ENCODE data around the gene ACRV1.
"Not testable (repeated sequence)": the region's sequence is repeated elsewhere in the genome, so short reads cannot be mapped to it uniquely, and the experiment has no call there.

ACRV1 gene, protein sequence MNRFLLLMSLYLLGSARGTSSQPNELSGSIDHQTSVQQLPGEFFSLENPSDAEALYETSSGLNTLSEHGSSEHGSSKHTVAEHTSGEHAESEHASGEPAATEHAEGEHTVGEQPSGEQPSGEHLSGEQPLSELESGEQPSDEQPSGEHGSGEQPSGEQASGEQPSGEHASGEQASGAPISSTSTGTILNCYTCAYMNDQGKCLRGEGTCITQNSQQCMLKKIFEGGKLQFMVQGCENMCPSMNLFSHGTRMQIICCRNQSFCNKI

DNA sequence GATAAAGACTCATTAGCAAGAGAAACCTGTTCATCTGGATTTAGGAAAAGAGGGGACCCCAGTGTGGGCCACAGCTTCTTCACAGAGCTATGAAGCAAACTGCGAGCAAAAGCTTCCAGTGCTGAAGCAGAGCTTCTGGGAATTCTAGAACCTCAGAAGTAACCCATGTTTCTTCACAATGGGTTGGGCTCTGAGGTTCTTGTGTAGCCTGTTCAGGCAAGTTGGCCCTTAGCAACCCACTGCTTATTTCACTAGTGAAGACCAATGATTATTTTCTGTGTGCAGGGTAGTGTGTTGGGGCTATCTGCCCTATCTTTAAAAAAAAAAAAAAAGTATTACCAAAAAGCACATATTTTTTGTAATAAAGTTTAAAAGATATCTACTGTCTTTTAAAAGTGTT, at the start of gene ACRV1:
Gene ACRV1, minus strand, starts transcription at position 101 of the 400 bp plus-strand sequence. Its CDS starts 67 bp downstream, at position 34.
- DNase-seq (ENCODE audit: low read depth in 1 of 2, low spot score in 1 of 2): no peak

DNA sequence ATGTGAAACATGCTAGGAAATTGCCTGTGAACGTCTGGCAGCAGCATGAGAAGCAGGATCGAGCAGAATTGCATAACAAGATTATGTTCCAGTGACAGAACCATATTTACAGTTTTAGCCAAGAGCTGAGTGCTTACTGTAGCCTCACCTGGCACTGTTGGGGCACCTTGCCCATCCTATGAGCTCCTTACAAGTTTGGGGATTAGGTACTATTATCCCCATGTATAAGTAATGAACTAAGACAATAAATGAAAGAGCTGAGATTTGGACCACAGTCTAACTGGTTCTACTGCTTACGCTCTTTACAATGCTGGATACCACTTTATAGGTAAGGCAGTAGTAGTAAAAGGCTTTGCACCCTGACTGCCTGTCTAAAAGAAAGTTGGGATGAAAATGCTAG, 48.3 kb upstream of the ACRV1 start:
- DNase-seq (ENCODE audit: low read depth in 1 of 2, low spot score in 1 of 2): no peak

DNA sequence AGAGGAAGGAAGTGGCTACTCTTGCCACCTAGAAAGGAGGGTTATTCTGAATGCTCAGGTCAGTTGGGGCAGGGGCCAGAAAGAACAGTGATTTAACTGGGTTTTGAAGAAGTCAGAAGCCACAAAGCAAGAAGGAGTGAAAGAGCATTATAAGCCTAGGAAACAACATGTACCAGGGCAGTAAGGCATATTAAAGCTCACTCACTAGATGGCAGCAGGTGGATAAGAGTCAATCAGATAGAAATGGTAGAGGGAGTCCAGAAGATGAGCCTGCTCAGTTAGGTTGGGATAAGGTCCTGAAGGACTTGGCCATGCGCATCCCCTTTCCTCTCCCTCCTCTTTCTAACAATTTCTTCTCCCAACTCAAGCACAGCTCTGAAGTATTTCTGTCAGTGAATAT, 43.5 kb upstream of the ACRV1 start:
- DNase-seq (ENCODE audit: low read depth in 1 of 2, low spot score in 1 of 2): no peak

DNA sequence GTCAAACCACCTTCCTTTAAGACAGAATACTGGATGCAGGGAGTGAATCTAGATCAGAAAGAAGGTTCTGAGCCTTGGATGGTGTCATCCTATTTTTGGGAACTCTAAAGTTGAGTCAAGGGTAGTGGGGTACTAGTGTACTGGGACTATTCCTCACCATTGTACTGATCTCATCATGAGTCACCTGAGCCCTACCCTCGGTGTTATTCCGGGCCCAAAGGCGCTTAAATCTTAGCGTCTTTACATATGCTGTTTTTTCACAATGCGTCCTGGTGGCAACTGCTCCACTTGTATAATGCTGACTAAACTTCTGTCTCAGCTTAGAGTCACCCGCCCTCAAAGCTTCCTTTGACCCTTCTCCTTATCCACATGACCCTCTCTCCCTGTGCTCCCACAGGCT, 40.1 kb upstream of the ACRV1 start:
- DNase-seq (ENCODE audit: low read depth in 1 of 2, low spot score in 1 of 2): no peak

DNA sequence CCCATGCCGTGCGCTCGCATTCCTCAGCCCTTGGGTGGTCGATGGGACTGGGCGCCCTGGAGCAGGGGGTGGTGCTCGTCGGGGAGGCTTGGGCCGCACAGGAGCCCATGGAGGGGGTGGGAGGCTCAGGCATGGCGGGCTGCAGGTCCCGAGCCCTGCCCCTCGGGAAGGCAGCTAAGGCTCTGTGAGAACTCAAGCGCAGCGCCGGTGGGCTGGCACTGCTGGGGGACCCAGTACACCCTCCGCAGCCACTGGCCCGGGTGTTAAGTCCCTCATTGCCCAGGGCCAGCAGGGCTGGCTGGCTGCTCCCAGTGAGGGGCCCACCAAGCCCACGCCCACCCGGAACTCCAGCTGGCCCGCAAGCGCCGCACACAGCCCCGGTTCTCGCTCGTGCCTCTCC, 24.0 kb upstream of the ACRV1 start:
- not testable (repeated sequence) for DNase-seq (ENCODE audit: low read depth in 1 of 2, low spot score in 1 of 2)

DNA sequence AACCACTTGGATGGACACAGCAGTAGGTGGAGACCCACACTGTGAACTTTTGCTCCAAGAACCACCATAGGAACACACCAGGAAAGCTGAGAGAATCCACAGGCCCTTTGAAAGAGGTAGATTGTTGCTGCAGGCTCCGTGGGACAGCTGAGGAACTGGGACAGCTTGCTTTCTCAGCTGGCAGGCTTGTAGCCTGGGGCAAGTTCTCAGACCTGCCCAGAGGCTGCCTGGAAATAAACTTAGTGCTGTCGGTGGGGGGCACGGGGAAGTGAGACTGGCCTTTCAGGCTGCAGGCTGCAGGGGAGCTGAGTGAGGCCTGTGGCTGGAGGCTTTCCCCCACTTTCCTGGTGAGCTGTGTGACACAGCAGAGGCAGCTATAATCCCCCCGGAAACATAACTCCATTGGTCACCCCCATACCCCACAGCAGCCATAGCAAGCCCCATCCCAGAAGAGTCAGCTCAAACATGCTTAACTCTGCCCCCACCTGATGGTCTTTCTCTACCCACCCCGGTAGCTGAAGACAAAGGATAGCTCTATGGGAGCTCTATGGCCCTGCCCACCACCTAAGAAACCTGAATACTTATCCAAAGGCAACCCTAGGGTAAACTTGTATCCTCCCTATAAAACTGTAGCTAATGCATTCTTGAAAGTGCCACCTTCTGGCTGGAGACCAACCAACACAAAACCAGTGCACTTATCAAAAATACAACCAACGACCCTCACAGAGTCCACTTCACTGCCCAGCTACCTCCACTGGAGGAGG, 21.4 kb upstream of the ACRV1 start:
- no peak for DNase-seq (ENCODE audit: low read depth in 1 of 2, low spot score in 1 of 2)

DNA sequence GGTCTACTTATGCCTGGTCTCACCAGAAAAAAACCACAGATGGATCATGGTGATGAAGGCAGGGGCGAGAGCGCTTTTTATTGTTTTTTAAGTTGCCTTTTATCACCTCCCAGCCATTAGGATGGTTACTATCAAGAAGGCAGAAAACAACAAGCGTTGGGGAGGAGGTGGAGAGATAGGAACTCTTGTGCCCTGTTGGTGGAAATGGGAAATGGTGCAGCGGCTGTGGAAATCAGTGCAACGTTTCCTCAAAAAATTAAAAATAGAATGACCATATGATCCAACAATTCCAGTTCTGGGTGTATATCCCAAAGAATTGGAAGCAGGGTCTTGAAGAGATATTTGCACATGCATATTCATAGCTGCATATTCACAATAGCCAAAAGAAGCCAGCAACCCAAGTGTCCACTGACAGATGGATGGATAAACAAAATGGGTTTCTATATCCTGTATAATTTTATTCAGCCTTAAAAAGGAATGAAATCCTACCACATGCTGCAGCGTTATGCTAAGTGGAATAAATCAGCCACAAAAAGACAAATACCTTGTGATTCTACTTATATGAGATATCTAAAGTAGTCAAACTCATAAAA, 20.5 kb upstream of the ACRV1 start:
- DNase-seq (ENCODE audit: low read depth in 1 of 2, low spot score in 1 of 2): no peak

DNA sequence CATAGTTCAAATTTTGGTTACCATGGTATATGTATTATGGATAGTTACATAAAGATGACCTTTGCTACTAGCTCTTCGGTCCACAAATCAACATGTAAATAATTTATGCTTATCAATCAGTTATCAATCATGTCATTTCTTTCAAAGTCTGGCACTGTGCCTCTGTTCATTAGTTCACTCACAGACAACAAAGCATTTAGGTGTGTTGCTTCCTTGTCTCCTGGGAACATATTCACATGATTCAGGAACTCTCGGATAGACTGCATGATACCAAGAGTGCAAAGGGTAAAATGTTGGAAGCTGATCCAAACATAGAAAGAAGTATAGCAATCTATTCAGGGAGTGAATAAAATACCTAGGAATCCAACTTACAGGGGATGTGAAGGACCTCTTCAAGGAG, 14.3 kb upstream of the ACRV1 start:
- DNase-seq (ENCODE audit: low read depth in 1 of 2, low spot score in 1 of 2): no peak

DNA sequence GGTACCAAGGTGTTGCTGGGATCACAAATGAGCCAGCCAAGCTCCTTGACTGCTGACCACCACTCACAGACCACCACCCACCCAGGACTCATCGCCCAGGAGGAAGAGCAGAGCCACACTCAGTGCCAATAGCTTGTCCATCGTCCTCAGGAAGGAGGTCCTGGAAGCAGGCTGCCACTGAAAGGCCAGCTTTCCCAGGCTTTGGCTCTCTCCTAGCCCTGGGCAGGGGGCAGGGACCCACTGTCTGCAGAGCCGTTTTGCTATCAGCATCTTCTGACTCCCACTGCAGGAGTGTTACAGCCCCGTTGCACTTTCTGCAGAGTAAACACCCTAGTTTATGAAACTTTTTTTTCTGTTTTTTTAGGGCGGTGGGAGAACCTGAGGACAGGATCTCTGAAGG, 12.2 kb upstream of the ACRV1 start:
- no peak for DNase-seq (ENCODE audit: low read depth in 1 of 2, low spot score in 1 of 2)

DNA sequence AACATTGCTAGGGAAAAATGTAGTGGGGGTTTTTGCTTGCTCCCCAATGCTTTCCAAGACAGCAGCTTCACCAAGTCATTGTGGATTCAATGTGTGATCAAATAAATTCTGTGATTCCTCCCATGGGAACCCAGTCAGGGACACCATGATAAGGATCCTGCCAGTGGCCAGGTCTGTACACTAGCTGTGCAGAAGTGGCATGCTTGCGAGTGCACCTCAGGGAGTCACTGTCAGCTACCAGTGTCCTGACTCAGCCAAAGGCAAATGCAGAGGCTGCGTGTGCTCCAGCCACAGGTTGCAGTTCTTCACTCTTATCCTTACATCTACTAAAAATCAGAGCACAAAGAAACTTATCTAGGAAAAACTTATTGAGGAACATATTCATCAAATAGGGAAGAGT, 9.4 kb upstream of the ACRV1 start:
- no peak for DNase-seq (ENCODE audit: low read depth in 1 of 2, low spot score in 1 of 2)

DNA sequence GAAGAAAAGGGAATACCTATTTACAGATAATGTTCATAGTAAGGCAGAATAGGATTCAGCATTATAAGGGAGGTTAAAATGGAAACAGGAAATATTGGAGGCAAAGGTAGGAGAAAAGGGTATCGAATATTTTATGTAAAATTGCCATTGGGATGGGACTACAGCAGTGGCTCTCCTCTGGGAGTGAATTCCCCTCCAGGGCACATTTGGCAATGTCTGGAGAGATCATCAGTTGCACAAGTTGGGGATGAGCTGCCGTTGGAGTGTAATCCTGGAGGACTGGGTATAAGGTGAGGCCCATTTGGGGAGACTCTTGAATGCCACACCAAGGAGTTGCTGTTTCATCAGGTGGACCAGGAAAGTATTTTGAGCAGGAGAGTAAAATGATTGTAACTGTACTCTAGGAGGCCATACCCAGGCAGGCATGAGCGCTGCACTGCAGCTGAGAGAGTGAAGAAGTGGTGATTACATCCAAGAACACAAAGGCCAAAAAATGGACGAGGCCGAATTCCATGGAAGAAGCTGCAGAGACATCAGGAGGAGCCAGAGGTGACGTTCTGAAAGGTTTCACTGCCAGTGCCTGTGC, 8.7 kb upstream of the ACRV1 start:
- no peak for DNase-seq (ENCODE audit: low read depth in 1 of 2, low spot score in 1 of 2)

DNA sequence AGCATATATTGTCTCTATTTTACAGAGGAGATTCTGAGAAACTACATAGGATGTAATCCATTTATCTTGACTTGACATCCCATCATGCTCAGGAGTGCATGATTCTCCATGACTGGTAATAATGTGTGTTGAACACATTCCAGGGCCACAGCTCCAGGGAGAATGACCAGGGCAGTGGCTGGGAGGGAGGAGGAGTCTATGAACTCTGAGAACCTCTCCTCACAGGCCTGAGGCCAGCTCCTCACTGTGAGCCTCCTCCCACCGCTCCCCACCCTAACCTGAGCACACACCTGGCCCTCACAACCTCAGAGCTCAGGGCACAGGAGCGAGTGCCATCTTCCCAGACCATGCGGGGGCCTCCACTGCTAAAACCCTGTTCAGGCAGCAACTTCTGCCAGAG, 8.0 kb upstream of the ACRV1 start:
- no peak for DNase-seq (ENCODE audit: low read depth in 1 of 2, low spot score in 1 of 2)

DNA sequence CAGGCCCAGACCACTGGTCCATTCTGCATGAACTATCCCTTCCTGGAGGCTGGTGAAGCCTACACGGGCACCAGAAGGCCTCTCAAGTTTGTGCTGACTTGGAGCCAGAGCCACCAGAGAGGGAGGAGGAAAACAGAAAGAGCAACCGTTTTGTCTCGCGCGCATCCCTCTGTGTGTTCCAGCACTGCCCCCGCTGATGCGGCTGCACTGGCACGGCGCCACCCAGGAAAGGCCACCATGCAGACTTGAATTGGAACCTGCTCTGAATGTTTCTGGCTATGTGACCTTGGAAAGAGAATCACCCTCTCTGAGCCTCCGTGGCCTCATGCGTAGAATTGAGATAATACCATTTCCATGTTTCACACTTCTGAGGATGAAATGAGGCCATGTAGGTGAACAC, 7.4 kb upstream of the ACRV1 start:
- no peak for DNase-seq (ENCODE audit: low read depth in 1 of 2, low spot score in 1 of 2)

DNA sequence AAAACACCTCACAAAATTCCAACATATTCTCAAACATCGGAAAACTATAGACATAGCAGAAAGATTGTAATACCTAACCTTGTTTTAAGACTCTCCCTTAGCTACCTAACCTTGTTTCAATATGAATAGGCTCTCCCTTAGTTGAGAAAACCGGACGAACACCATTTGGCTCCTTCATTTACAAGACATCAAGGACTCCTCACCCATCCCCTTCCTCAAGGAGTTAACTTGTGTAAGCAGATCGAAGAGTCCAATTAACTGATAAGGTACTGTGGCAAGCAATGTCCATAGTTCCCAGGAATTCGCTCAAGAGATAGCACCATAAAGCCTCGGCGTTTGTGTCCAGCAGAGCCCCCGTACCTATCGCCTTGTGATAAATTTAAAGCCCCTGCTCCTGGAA, 4.6 kb upstream of the ACRV1 start:
- DNase-seq (ENCODE audit: low read depth in 1 of 2, low spot score in 1 of 2): no peak

DNA sequence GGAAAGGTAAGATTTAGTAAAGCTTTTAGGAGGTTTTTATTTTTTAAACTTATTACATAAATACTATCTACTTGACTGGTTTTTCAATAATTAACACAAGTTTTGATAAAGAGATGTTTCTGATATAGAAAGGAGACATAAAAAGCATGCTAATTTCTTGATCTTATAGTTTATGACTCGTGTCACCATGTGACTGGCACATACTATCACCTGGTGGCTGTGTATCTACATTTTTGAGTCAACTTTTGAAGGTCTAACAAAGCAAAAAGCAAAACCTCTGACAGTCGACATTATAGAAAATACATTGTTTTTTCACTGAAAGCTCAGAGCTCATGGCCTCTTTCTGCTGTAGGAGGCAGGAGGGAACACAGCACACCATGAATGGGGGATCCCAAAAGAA, 810 bp downstream of the ACRV1 start:
- DNase-seq (ENCODE audit: low read depth in 1 of 2, low spot score in 1 of 2): no peak

DNA sequence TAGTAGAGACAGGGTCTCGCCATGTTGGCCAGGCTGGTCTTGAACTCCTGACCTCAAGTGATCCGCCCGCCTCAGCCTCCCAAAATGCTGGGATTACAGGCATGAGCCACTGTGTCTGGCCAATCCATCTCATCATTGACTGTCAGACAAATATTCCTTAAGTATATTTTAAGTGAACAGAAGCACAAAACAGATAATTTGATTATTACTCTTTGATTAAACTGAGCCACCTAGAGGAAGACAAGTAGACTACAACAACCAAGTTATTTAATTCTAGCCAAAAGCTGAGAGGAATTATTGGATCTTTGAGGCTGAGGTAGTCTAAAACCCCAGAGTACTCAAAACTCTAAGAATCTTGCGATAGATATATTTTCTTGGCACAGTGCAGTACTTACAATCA, 1.2 kb downstream of the ACRV1 start:
- no peak for DNase-seq (ENCODE audit: low read depth in 1 of 2, low spot score in 1 of 2)

DNA sequence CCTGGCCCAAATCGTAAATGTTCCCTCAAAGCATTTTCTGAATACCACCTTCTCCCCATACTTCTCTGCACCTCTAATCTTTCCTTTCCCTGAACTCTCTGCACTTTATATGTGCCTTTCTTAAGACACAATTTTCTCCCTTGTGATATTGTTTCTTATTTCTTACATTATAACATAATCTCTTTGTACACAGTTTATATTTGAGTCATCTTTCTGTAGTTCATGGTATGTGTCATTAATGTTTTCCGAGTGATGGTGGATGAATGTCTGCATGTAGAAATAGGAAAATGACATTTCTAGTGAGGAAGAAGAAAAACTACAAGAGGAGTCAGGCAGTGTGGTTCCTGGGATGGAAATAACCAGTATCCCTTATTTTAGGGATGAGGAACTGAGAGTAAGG, 5.5 kb downstream of the ACRV1 start:
- no peak for DNase-seq (ENCODE audit: low read depth in 1 of 2, low spot score in 1 of 2)

DNA sequence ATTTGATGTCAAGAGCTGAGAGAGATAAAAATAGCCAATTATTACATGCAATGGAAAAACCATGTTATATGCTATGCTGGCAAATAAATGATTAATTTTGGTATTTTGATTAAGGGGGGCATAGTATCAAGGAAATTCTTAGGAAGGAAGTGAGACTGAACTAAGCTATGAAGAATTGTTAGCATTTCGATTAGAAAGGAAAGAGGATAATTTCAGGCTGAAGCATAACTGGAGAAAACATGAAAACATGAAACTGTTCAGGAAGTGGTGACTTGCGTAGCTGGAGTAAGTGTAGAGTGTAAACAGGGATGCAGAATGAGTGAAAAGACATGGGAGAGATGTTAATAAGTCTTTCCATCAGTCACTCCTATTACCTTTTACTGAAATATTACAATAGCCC, 6.4 kb downstream of the ACRV1 start:
- no peak for DNase-seq (ENCODE audit: low read depth in 1 of 2, low spot score in 1 of 2)

DNA sequence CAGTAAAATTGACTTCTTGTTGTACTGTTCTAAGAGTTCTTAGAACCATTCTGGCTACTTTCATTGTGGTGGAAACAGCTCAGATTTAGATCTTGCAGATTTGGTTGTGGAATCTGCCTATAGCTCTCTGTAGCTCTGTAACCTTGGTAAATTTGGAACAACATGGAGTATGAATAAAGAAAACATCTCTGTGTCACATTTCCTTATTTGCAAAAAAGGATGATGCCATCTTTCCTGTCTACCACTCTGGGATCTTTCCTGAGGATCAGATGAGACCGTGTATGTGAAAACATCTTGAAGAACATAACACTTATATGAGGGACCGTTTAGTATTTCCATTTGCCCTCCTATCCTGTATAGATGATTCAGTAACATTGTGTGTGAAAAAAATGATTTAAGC, 9.1 kb downstream of the ACRV1 start:
- no peak for DNase-seq (ENCODE audit: low read depth in 1 of 2, low spot score in 1 of 2)

DNA sequence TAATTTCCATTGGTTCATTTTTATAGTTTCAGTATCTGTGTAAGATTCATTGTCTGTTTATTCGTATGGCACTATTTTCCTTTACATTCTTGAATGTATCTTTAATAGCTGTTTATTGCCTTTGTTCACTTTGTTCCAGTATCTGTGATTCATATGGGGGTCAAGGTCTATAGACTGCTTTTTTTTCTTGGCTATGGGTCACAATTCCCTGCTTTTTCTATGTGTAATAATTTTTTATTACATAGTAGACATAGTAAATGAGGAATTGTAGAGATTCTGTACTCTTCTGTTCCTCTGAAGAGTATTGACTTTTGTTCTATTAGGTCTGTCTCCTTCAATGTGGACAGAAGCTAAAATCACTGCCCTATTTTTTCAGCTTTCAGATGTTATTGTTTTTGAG, 10.5 kb downstream of the ACRV1 start:
- no peak for DNase-seq (ENCODE audit: low read depth in 1 of 2, low spot score in 1 of 2)

DNA sequence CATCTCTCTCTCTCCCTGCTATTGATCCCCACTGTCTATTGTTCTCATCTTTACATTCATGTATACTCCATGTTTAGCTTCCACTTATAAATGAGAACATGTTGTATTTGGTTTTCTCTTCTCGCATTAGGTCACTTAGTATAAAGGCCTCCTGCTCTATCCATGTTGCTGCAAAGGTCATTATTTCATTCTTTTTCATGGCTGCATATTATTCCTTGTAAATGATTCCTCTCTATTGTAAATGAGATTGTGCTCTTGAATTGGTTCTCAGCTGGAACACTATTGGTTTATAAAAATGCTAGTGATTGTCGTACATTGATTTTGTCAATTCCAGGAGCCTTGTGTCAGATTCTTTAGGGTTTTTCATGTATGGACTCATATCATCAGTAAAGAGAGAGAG, 13.5 kb downstream of the ACRV1 start:
- no peak for DNase-seq (ENCODE audit: low read depth in 1 of 2, low spot score in 1 of 2)

DNA sequence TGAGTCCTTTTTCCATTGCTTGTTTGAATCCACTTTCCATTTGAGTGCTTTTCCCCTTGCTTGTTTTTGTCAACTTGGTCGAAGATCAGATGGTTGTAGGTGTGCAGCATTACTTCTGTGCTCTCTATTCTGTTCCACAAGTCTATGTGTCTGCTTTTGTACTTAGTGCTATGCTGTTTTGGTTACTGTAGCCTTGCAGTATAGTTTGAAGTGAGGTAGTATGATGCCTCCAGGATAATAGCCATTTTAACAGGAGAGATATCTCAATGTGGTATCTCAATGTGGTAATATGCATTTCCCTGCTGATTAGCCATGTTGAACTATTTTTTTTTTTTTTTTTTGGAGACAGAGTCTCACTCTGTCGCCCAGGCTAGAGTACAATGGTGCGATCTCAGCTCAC, 16.7 kb downstream of the ACRV1 start:
- no peak for DNase-seq (ENCODE audit: low read depth in 1 of 2, low spot score in 1 of 2)
